H1 (cell line): Measurements from ENCODE around the gene TEDC1.

ENCODE experiments used
- CEBPB ChIP-seq: IDR thresholded peaks from 2 replicates; pipeline ENCODE4 v1.6.1; 2012; ENCODE audit warnings: low read depth, low read length
- CREB1 ChIP-seq: IDR thresholded peaks from 2 replicates; pipeline ENCODE4 v1.6.1; 2012; ENCODE audit warnings: inconsistent platforms
- CTCF ChIP-seq, 3 experiments: IDR thresholded peaks; 1 replicate in 2 of 3; 2 replicates in 1 of 3; pipeline versions ENCODE4 v1.5.1 to v1.6.1; 2011; ENCODE audit warnings: low read length in 3 of 3, mild to moderate bottlenecking in 3 of 3, inconsistent platforms in 2 of 3, low read depth in 1 of 3, moderate library complexity in 1 of 3; ENCODE audit not compliant: insufficient read depth in 1 of 3; ENCODE audit errors: control extremely low read depth in 1 of 3
- E2F6 ChIP-seq: IDR thresholded peaks from 2 replicates; pipeline ENCODE4 v1.6.1; 2012; ENCODE audit warnings: inconsistent platforms
- EZH2 ChIP-seq: fragments of 200-600 bp; sonication (generic); IDR thresholded peaks from 2 replicates; pipeline ENCODE4 v1.7.1; 2012; ENCODE audit warnings: low read depth, mild to moderate bottlenecking, moderate library complexity, low read length, inconsistent platforms; ENCODE audit not compliant: severe bottlenecking
- PHF8 ChIP-seq: fragments of 200-600 bp; sonication (generic); conservative IDR thresholded peaks from 2 replicates; pipeline ENCODE4 v1.7.1; 2012; ENCODE audit warnings: low read depth, mild to moderate bottlenecking, inconsistent platforms, low read length, moderate library complexity
- POLR2A ChIP-seq, 2 experiments: IDR thresholded peaks; 1 replicate in 1 of 2; 2 replicates in 1 of 2; pipeline ENCODE4 v1.6.1; 2011; ENCODE audit warnings: low read depth in 2 of 2, low read length in 2 of 2, mild to moderate bottlenecking in 2 of 2; ENCODE audit errors: control extremely low read depth in 1 of 2
- POU5F1 ChIP-seq: IDR thresholded peaks from 2 replicates; pipeline ENCODE4 v1.6.1; 2011; ENCODE audit warnings: low read depth, mild to moderate bottlenecking, low read length, moderate library complexity
- TAF1 ChIP-seq: IDR thresholded peaks from 2 replicates; pipeline ENCODE4 v1.6.1; 2011; ENCODE audit warnings: mild to moderate bottlenecking, low read depth, low read length
- TBP ChIP-seq: IDR thresholded peaks from 2 replicates; pipeline ENCODE4 v1.6.1; 2011; ENCODE audit warnings: low read depth, low read length, improper control_type of control experiment
- TF ChIP-seq, protein P1 (sequence below): IDR thresholded peaks from 2 replicates; pipeline ENCODE4 v1.6.1; 2012; ENCODE audit warnings: inconsistent platforms

GRCh38 chr14:105448706-105449111 is 42.3 kb upstream of the TEDC1 start:
- TF ChIP-seq TAF1 (no peak), CTCF (IDR thresholded peaks at IDR 0.05; ENCODE audit: control extremely low read depth in 1 of 3, insufficient read depth in 1 of 3, low read depth in 1 of 3, low read length in 3 of 3) (peak in 2 of 3 experiments; percentile 78 to 85; a peak in 3 of 4 replicates), E2F6 (no peak), CEBPB (no peak), CREB1 (no peak), EZH2 (no peak), PHF8 (no peak), POLR2A (IDR thresholded peaks at IDR 0.05; ENCODE audit: control extremely low read depth in 1 of 2, low read depth in 2 of 2, low read length in 2 of 2) (no peak), POU5F1 (no peak), TBP (no peak)
- TF ChIP-seq, protein P1, sequence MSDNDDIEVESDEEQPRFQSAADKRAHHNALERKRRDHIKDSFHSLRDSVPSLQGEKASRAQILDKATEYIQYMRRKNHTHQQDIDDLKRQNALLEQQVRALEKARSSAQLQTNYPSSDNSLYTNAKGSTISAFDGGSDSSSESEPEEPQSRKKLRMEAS: no peak
